Osteocyte (in vitro differentiated cells): ENCODE results near the gene PCCA. TPM values are rescaled to one million over a fixed set of nuclear protein-coding genes. Genes with fewer than 3 reads are reported as not detected.

Experiments
- DNase-seq: peaks from one replicate; pipeline ENCODE4 v3.0.0; 2021; ENCODE audit warnings: mixed read lengths; ENCODE audit not compliant: unreplicated experiment; ENCODE audit errors: extremely low spot score
- H3K27ac Mint-ChIP-seq: one replicate; pipeline ENCODE4 v1.8.0; 2021; ENCODE audit warnings: mild to moderate bottlenecking, mixed read lengths; ENCODE audit not compliant: unreplicated experiment
- H3K27me3 Mint-ChIP-seq: one replicate; pipeline ENCODE4 v1.8.0; 2021; ENCODE audit warnings: mixed read lengths; ENCODE audit not compliant: unreplicated experiment
- H3K36me3 Mint-ChIP-seq: one replicate; pipeline ENCODE4 v1.8.0; 2021; ENCODE audit warnings: mixed read lengths; ENCODE audit not compliant: unreplicated experiment
- H3K4me1 Mint-ChIP-seq: one replicate; pipeline ENCODE4 v1.8.0; 2021; ENCODE audit warnings: mixed read lengths; ENCODE audit not compliant: unreplicated experiment
- H3K4me3 Mint-ChIP-seq: one replicate; pipeline ENCODE4 v1.8.0; 2021; ENCODE audit warnings: mild to moderate bottlenecking, moderate library complexity, mixed read lengths; ENCODE audit not compliant: unreplicated experiment
- H3K9me3 Mint-ChIP-seq: one replicate; pipeline ENCODE4 v1.8.0; 2021; ENCODE audit warnings: mixed read lengths; ENCODE audit not compliant: unreplicated experiment
- total RNA-seq: library from RNA; stranded (reverse); gene quantifications from 2 replicates; pipeline ENCODE4 v1.2.1, GENCODE V29; 2021
- TF ChIP-seq, protein P1 (sequence below): fragments of 200-600 bp; sonication (generic); IDR thresholded peaks from 2 replicates; pipeline ENCODE4 v1.5.0; 2021; ENCODE audit warnings: antibody characterized with exemption, mild to moderate bottlenecking, moderate library complexity

The PCCA gene
- total RNA-seq, 1 donor from 2014 or later: 33.7 TPM

DNA sequence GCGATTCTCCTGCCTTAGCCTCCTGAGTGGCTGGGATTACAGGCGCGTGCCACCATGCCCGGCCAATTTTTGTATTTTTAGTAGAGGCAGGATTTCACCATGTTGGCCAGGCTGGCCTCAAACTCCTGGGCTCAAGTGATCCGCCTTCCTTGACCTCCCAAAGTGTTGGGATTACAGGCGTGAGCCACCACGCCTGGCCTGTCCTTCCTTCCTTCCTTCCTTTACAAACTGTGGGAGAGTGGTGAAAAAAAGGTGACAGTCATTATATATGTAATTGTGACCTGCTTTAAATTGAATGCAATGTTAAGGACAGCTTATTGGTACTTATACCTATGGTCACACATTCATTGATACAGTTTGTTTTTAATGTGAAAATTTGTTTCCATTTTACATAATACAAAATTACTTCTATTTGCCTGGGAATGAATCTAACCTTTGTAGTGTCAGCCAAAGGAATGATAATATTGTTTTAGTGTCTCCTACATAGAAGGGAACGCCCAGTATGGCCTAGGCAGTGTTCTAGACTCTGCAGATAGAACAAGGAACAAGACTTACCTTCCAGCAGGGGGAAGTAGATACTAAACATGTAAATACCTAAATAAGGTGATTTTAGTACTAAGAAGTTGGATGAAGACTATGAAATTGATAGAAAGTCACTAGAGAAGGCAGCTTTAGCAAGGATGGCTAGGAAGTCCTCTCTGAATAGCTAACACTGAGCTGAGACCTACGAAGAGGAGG is 353.4 kb downstream of the PCCA start:
- Mint-ChIP-seq H3K4me3 (peak overlapping the region; percentile 41), H3K27me3 (no peaks in the 10 kb centered on the region), H3K27ac (peak overlapping the region; percentile 88), H3K9me3 (no peaks in the 10 kb centered on the region), H3K36me3 (peaks cover 7% of the 10 kb centered on the region), H3K4me1 (peaks cover 60% of the 10 kb centered on the region)
- TF ChIP-seq, protein P1, sequence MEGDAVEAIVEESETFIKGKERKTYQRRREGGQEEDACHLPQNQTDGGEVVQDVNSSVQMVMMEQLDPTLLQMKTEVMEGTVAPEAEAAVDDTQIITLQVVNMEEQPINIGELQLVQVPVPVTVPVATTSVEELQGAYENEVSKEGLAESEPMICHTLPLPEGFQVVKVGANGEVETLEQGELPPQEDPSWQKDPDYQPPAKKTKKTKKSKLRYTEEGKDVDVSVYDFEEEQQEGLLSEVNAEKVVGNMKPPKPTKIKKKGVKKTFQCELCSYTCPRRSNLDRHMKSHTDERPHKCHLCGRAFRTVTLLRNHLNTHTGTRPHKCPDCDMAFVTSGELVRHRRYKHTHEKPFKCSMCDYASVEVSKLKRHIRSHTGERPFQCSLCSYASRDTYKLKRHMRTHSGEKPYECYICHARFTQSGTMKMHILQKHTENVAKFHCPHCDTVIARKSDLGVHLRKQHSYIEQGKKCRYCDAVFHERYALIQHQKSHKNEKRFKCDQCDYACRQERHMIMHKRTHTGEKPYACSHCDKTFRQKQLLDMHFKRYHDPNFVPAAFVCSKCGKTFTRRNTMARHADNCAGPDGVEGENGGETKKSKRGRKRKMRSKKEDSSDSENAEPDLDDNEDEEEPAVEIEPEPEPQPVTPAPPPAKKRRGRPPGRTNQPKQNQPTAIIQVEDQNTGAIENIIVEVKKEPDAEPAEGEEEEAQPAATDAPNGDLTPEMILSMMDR: peak; percentile 10
- DNase-seq: no peak

DNA sequence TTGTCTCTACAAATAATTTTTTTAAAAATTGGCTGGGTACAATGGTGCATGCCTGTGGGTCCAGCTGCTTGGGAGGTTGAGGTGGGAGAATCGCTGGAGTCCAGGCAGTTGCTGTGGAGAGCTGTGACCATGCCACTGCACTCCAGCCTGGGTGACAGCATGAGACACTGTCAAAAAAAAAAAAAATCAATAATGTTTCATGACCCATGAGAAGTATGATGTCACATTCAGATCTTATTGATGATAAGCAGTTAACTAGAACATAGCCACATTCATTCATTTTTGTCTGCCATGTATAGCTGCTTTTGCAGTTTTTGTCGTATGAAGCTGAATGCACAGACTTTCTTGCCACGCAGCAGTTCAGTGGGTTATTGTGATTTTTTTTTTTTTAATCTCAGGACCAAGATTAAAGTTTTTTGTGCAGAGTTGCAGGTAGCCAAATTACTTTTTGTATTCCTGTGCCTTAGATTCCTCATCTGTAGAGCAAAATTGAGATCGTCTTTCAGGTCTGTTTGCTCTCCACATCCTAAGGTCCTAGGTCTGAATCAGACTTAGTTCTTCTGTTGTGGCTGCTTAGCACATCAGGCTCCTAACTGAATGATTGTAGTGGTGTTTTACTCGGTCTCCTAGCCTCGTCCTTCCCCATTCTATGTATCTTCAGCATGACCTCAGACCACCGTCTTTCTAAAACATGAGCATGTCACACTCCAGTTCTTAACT is 354.5 kb downstream of the PCCA start:
- H3K4me1 Mint-ChIP-seq: peaks cover 60% of the 10 kb centered on the region
- H3K27ac Mint-ChIP-seq: peak overlapping the region; percentile 88
- H3K4me3 Mint-ChIP-seq: no peak overlapping the region

DNA sequence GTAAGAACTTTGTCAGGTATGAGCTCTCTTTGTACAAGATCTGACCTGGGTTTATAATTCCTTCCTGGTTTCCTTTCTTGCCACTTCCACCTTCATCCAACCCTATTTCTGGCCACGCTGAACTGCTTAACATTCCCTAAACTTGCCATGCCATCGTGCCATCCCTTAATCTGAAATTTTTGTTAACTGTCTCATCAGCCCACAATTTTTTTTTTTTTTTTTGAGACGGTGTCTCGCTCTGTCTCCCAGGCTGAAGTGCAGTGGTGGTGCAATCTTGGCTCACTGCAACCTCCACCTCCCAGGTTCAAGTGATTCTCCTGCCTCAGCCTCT is 355.1 kb downstream of the PCCA start:
- H3K27ac Mint-ChIP-seq: peak overlapping the region; percentile 60
- peaks cover 55% of the 10 kb centered on the region for H3K4me1 Mint-ChIP-seq
- TF ChIP-seq, protein P1: no peak
- DNase-seq: no peak
- peaks cover 4% of the 10 kb centered on the region for H3K36me3 Mint-ChIP-seq
- H3K9me3 Mint-ChIP-seq: no peaks in the 10 kb centered on the region
- H3K27me3 Mint-ChIP-seq: no peaks in the 10 kb centered on the region
- H3K4me3 Mint-ChIP-seq: no peak overlapping the region

More for the DNA sequence above, 354.5 kb downstream of the PCCA start:
- Mint-ChIP-seq H3K9me3 (no peaks in the 10 kb centered on the region), H3K27me3 (no peaks in the 10 kb centered on the region), H3K36me3 (peaks cover 3% of the 10 kb centered on the region)
- TF ChIP-seq, protein P1: no peak
- no peak for DNase-seq

DNA sequence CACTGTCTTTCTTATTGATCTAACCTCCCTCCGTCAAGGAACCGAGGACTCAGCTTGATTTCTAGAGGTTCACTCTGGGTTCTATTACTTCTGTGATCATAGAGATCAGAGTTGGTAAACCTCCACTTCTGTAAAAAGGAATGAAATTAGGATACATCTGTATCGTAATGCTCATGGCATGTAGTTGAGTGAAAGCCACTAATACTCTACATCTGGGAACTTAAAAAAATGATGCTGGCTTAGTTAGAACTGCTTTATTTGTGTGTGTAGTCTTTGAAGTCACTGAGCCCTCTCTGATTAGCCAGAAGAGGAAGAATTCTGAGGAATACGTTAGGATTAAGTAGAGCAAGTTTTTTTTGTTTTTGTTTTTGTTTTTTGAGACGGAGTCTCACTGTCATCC is 358.9 kb downstream of the PCCA start:
- no peak overlapping the region for H3K4me3 Mint-ChIP-seq
- DNase-seq: no peak
- no peaks in the 10 kb centered on the region for H3K9me3 Mint-ChIP-seq
- peaks cover 13% of the 10 kb centered on the region for H3K36me3 Mint-ChIP-seq
- TF ChIP-seq, protein P1: no peak
- peaks cover 21% of the 10 kb centered on the region for H3K4me1 Mint-ChIP-seq
- no peak overlapping the region for H3K27ac Mint-ChIP-seq
- H3K27me3 Mint-ChIP-seq: no peaks in the 10 kb centered on the region

DNA sequence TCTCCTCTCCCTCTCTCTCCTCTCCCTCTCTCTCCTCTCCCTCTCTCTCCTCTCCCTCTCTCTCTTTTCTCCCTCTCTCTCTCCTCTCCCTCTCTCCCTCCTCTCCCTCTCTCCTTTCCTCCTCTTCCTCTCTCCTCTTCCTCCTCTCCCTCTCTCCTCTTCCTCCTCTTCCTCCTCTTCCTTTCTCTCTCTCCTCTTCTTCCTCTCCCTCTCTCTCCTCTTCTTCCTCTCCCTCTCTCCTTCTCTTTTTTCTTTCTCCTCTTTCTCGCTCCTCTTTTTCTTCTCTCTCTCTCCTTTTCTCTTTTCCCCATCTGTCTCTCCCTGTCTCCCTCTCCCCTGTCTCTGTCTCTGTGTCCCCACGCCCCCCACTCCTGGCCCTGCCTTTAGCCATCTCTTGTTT is 363.0 kb downstream of the PCCA start:
- DNase-seq: no peak
- Mint-ChIP-seq H3K27me3 (no peaks in the 10 kb centered on the region), H3K36me3 (peaks cover 16% of the 10 kb centered on the region), H3K27ac (no peak overlapping the region), H3K4me1 (peaks cover 6% of the 10 kb centered on the region), H3K4me3 (no peak overlapping the region), H3K9me3 (peaks cover 4% of the 10 kb centered on the region)
- TF ChIP-seq, protein P1: no peak
